Fibroblast of skin of back (primary cell): ENCODE results near the gene PAK1IP1.
"Not testable (repeated sequence)": the region's sequence is repeated elsewhere in the genome, so short reads cannot be mapped to it uniquely, and the experiment has no call there.

Source experiments
- DNase-seq: peaks from one replicate; pipeline ENCODE4 v3.0.0-alpha.2; 2013

Gene PAK1IP1

GRCh38 chr6:10692965-10693538, 1.7 kb upstream of the PAK1IP1 start:
- DNase-seq, result no peak

DNA sequence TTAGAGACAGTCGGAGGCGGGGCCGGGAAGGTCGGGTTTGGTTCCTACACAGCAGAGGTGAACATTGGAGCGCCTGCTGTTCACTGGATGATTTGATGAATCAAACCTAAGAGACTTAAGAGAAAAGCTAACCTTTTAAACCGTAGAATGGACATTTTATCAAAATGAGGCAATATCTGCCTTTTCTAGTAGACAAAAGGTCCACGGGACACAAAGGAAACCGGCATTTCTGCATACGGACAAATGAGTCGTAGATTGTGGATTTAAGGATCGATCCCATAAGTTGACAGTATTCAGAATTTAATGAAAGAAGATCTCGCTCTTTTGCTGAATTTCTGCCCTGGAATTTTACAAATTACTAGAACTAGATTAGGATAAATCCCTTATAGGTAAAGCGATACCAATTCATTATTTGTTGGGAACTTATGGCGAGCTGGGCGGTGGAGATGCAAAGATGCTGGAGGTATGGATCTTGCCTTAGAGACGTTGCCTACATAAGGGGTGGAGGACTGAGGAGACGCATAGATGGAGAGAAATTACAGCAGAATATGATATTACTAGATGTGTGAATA, 400 bp downstream of the PAK1IP1 start:
- no peak for DNase-seq

GRCh38 chr6:10696655-10697054, 1.9 kb downstream of the PAK1IP1 start:
- no peak for DNase-seq

DNA sequence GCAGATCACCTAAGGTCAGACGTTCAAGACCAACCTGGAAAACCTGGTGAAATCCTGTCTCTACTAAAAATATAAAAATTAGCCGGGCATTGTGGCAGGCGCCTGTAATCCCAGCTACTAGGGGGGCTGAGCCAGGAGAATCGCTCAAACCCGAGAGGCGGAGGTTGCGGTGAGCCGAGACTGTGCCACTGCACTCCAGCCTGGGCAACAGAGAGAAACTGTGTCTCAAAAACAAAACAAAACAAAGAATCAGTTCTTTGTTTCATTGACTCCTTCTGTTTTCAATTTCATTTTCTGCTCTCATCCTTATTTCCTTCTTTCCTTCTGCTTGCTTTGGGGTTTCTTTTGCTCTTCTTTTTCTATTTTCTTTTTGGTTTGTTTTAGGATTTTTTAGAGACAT, 19.2 kb downstream of the PAK1IP1 start:
- no peak for DNase-seq

DNA sequence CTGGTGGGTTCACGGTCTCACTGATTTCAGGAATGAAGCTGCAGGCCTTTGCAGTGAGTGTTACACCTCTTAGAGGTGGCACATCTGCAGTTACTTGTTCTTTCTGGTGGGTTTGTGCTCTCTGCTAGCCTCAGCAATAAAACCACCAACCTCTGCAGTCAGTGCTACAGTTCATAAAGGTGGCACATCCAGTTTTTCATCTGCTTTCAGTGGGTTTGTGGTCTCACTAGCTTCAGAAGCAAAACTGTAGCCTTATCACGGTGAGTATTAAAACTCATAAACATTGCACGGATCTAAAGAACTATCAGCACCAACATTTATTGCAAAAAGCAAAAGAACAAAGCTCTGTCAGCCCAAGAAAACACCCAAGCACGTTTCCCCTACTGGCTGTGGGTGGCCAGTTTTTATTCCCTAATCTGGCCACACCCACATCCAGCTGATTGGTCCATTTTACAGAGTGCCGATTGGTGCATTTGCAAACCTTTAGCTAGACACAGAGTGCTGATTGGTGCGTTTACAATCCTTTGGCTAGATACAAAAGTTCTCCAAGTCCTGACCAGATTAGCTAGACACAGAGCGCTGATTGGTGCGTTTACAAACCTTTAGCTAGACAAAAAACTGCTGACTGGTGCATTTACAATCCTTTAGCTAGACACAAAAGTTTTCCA, 24.7 kb downstream of the PAK1IP1 start:
- peak; percentile 36 for DNase-seq

DNA sequence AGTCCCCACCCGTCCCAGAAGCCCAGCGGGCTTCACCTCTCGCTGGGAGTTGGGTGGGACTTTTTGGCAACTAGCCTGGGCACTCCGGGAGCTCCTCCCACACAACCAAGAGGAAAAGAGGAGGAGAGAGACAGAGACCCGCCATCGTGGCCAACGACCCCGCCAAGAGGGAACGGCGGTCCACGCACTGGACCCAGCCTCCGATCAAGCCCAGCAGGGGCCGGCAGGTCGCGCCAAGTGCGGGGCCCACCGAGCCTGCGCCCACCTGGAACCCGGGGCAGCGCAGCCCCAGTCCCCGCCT, 25.1 kb downstream of the PAK1IP1 start:
- DNase-seq, result no peak

GRCh38 chr6:10720265-10720959, 25.6 kb downstream of the PAK1IP1 start:
- DNase-seq, result peak; percentile 31

GRCh38 chr6:10720960-10721849, 26.4 kb downstream of the PAK1IP1 start:
- DNase-seq, result not testable (repeated sequence)

DNA sequence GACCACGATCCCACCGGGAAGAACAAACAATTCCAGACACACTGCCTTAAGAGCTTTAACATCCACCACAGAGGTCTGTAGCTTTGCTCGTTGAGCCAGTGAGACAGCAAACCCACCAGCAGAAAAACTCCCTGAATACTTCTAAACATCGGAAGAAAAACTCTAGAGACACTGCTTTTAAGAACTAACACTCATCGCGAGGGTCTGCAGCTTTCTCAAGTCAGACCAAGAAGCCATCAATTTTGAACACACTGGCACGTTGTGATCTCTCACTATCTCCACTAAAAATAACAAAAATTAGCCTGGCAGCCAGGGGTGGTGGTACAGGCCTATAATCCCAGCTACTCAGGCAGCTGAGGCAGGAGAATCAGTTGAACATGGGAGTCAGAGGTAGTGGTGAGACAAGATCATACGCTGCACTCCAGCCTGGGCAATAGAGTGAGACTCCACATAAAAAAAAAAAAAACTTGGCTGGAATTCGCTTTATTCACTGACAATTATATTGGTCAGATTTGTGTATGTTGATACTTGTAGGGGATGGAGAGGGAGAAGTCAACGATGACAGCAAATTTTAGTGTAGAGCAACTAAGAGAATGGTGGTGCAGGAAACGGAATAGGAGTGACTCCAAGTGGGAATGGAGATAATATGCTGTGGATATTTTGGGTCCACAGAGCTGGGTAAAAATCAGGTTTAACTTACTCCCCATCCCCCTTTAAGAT, 27.2 kb downstream of the PAK1IP1 start:
- no peak for DNase-seq

GRCh38 chr6:10722570-10722819, 27.7 kb downstream of the PAK1IP1 start:
- DNase-seq, result no peak

- DNase-seq, result peak; percentile 97
These were observed 28.2 kb downstream of the PAK1IP1 start, which contains the start of gene TMEM14C for GRCh38 chr6:10722820-10723566. TSS of gene TMEM14C (plus strand) at chr6:10723070. CDS start at chr6:10724614, 1,544 bp downstream.

DNA sequence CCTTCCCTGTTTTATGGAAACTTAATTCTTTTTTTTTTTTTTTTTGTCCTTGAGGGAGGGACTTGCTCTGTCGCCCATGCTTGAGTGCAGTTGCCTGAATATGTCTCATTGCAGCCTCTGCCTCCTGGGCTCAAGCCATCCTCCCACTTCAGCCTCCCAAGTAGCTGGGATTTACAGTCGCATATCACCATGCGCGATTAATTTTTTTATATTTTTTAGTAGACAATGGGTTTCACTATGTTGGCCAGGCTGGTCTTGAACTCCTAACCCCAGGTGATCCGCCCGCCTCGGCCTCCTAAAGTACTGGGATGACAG, 28.8 kb downstream of the PAK1IP1 start:
- DNase-seq, result peak; percentile 26

- no peak for DNase-seq
These were observed 30.3 kb downstream of the PAK1IP1 start for GRCh38 chr6:10725044-10725443.

DNA sequence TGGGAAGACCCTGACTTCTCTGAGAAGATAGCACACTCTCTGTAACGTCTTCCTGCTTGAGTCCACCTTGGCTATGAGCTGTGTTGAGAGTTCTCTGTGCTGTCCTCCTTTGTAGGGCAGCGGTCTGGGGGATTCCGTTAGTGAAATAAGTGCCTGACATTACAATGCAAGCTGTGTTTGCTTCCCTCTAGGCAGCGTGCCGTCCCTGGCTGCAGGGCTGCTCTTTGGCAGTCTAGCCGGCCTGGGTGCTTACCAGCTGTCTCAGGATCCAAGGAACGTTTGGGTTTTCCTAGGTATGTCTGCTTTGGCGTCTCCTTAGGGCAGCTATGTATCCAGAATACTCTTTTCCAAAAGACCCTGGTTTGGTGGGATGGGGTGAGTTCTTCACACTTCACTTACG, 30.9 kb downstream of the PAK1IP1 start:
- DNase-seq, result no peak

DNA sequence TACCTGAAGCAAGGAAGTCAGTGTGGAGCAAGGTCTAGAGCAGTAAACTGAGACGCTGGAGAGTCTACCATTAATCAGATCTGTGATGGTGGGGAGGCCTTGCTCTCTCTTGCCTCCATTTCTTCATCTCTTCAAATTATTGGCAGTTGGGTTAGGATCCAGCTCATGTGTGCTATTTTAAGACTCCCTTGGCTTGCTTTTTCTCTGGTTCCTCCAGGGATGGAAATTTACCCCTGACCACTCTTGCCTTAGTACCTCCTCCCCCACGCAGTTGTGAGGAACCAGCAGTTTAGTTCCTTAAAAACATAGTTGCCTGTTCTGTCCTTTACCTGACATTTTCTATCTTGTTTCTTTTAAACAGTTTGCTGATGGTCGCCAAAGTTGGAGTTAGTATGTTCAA, 35.5 kb downstream of the PAK1IP1 start:
- no peak for DNase-seq

GRCh38 chr6:10733151-10733715, 38.5 kb downstream of the PAK1IP1 start:
- peak; percentile 38 for DNase-seq

DNA sequence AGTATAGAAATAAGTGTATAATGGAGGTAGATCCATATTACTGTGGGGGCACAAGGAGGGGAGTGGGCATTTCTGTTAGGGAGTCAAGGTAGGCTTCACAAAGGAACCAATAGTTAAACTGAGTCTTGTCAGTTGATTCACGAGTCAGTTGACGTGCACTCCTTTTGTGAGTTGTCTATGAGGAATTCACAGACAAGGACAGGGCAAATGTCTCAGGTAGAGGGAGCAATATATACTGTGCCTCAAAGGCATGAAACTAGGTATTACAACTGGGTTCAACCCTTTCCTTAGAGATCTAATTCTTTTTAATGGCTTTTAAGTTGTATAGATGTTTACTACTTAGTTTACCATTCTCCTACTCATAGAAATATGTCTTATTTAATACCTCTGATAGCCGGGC, 39.1 kb downstream of the PAK1IP1 start:
- no peak for DNase-seq

DNA sequence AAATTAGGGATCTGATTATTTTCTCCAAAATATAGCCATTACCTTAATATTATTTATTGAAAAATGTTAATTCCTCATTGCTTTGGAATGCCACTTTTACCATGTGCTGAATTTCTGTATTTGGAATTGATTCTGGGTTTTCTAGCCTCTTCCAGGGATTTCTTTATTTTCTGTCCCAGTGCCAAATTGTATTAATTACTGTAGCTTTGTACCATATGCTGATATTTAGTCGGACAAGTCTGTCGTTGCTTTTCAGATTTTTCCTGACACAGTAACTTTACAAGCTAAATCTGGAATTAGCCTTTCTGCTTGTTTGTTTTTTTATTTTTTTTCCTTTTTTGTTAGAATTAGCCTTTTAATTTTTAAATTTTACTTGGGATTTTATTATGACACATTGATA, 42.0 kb downstream of the PAK1IP1 start:
- no peak for DNase-seq

DNA sequence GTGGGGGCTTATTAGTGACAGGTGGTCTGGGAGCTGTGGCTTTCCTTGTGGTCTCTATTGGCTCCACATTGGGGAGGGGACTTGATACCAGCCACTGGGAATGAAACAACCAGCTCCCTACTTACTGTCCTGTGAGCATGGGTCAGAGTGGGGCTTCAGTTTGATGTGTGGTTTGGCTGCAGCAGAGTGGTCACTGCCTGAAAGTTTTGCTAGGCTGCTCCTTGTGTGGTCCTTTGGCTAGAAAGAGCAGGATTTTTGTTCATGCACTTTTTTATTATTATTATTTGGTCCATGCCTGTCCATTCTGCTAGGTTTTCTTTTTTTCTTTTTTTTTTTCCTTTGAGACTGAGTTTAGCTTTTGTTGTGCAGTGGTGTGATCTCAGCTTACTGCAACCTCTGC, 45.3 kb downstream of the PAK1IP1 start:
- no peak for DNase-seq

- DNase-seq, result not testable (repeated sequence)
These were observed 46.9 kb downstream of the PAK1IP1 start for GRCh38 chr6:10741643-10742042.

GRCh38 chr6:10742251-10742650, 47.5 kb downstream of the PAK1IP1 start:
- DNase-seq, result no peak
